ENCODE data around the gene CKLF.

- no peak; the same call in 1 of the 2 replicates for TF ChIP-seq CTCF (conservative IDR thresholded peaks at IDR 0.05; ENCODE audit: low read depth, low read length)
- TF ChIP-seq EZH2 (IDR thresholded peaks at IDR 0.05; ENCODE audit: low read length, unreplicated experiment) = no peak
- TF ChIP-seq EZH2phosphoT487 (IDR thresholded peaks at IDR 0.05; ENCODE audit: borderline replicate concordance, low read length) = no peak
Observed at GRCh38 chr16:66605177-66605978, 53.0 kb downstream of the CKLF start.
